Brain microvascular endothelial cell (primary cell): ENCODE measurements around the gene RABL2A.
A peak's percentile ranks its signal among the peaks of the same experiment; 100 is the strongest.
"Not testable (repeated sequence)": the region's sequence is repeated elsewhere in the genome, so short reads cannot be mapped to it uniquely, and the experiment has no call there.

Source experiments
- DNase-seq: peaks from one replicate; pipeline ENCODE4 v3.0.0-alpha.2; 2020
- H3K27ac ChIP-seq: fragments of 250-450 bp; sonication (Bioruptor Pico); 2 replicates; pipeline ENCODE4 v1.5.1; 2020; ENCODE audit warnings: mild to moderate bottlenecking, moderate library complexity
- H3K27me3 ChIP-seq: fragments of 250-450 bp; sonication (Bioruptor Pico); replicated peaks from 2 replicates; pipeline ENCODE4 v1.5.1; 2020; ENCODE audit warnings: mild to moderate bottlenecking
- H3K36me3 ChIP-seq: fragments of 250-450 bp; sonication (Bioruptor Pico); replicated peaks from 2 replicates; pipeline ENCODE4 v1.5.1; 2020; ENCODE audit warnings: mild to moderate bottlenecking
- H3K4me3 ChIP-seq: 2 replicates; pipeline ENCODE4 v1.5.1; 2011; ENCODE audit warnings: low read depth, mild to moderate bottlenecking, control low read depth, low read length, moderate library complexity
- in situ Hi-C: cut with HindIII; loops from 2 replicates; pipeline ENCODE4 v1.10.0; 2017; ENCODE audit warnings: low sequenced_read_pairs, low pct_ligation_motif_present
- TF ChIP-seq, protein P1 (sequence below): IDR thresholded peaks from 2 replicates; pipeline ENCODE4 v1.5.1; 2011; ENCODE audit warnings: low read depth, mild to moderate bottlenecking, moderate library complexity, low read length, control low read depth, inconsistent platforms; ENCODE audit errors: missing control alignments

RABL2A gene

GRCh38 chr2:113686537-113686936 lies 59.5 kb downstream of the RABL2A start:
- peak; percentile 16 for DNase-seq
- no peak overlapping the region for H3K4me3 ChIP-seq
- no peaks in the 10 kb centered on the region for H3K36me3 ChIP-seq
- TF ChIP-seq, protein P1, sequence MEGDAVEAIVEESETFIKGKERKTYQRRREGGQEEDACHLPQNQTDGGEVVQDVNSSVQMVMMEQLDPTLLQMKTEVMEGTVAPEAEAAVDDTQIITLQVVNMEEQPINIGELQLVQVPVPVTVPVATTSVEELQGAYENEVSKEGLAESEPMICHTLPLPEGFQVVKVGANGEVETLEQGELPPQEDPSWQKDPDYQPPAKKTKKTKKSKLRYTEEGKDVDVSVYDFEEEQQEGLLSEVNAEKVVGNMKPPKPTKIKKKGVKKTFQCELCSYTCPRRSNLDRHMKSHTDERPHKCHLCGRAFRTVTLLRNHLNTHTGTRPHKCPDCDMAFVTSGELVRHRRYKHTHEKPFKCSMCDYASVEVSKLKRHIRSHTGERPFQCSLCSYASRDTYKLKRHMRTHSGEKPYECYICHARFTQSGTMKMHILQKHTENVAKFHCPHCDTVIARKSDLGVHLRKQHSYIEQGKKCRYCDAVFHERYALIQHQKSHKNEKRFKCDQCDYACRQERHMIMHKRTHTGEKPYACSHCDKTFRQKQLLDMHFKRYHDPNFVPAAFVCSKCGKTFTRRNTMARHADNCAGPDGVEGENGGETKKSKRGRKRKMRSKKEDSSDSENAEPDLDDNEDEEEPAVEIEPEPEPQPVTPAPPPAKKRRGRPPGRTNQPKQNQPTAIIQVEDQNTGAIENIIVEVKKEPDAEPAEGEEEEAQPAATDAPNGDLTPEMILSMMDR = no peak
- H3K27me3 ChIP-seq = no peaks in the 10 kb centered on the region
- in situ Hi-C loops = no loop called here
- no peak overlapping the region for H3K27ac ChIP-seq

DNA sequence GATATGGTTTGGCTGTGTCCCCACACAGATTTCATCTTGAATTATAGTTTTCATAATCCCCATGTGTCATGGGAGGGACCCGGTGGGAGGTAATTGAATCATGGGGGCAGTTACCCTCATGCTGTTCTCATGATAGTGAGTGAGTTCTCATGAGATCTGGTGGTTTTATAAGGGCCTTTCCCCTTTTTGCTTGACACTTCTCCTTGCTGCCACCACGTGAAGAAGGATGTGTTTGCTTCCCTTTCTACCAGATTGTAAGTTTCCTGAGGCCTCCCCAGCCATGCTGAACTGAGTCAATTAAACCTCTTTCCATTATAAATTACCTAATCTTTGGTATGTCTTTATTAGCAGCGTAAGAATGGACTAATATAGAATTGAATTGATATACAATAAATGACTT lies 63.8 kb downstream of the RABL2A start:
- DNase-seq, H3K36me3 ChIP-seq, H3K27me3 ChIP-seq, H3K27ac ChIP-seq, H3K4me3 ChIP-seq, in situ Hi-C loops: not testable (repeated sequence)
